Measurements from ENCODE around the gene PRCP.

DNA sequence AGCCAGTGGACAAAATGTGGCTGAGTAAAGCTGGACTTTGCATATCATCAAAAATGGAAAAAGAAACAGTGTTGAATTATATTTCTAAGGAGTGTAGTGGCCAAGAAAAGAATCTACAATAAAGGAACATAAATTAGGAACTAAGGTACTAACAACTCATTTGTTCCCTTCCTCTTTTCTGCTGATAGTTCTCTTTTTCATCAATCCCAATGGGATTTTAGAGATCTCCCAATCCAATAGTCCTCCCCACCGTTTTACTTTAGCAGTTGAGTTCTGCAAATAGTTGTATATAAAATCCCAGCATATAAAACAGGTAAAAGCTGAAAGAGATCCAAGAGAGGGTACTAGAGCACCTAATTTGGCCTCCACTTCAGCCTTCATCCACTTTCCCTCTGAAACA, 2.0 kb downstream of the PRCP start:
- TF ChIP-seq, protein P1, sequence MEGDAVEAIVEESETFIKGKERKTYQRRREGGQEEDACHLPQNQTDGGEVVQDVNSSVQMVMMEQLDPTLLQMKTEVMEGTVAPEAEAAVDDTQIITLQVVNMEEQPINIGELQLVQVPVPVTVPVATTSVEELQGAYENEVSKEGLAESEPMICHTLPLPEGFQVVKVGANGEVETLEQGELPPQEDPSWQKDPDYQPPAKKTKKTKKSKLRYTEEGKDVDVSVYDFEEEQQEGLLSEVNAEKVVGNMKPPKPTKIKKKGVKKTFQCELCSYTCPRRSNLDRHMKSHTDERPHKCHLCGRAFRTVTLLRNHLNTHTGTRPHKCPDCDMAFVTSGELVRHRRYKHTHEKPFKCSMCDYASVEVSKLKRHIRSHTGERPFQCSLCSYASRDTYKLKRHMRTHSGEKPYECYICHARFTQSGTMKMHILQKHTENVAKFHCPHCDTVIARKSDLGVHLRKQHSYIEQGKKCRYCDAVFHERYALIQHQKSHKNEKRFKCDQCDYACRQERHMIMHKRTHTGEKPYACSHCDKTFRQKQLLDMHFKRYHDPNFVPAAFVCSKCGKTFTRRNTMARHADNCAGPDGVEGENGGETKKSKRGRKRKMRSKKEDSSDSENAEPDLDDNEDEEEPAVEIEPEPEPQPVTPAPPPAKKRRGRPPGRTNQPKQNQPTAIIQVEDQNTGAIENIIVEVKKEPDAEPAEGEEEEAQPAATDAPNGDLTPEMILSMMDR (IDR thresholded peaks at IDR 0.05) = no peak
- TF ChIP-seq POLR2A (IDR thresholded peaks at IDR 0.05) (no peak), EP300 (IDR thresholded peaks at IDR 0.05) (no peak)

All from ovary (tissue), 3 donors.